HG03460 (cell line): ENCODE measurements around the gene ZNRF4.

Experiments
- ATAC-seq: cut with Tn5 transposase; IDR thresholded peaks from one replicate; pipeline ENCODE4 v1.9.1; 2021; ENCODE audit not compliant: unreplicated experiment

The ZNRF4 gene

GRCh38 chr19:5439452-5439851 is 15.8 kb upstream of the ZNRF4 start:
- ATAC-seq: no peak

- ATAC-seq: no peak
Observed at GRCh38 chr19:5440299-5440698, 14.9 kb upstream of the ZNRF4 start.

- ATAC-seq: no peak
Observed at GRCh38 chr19:5443723-5444122, 11.5 kb upstream of the ZNRF4 start.

DNA sequence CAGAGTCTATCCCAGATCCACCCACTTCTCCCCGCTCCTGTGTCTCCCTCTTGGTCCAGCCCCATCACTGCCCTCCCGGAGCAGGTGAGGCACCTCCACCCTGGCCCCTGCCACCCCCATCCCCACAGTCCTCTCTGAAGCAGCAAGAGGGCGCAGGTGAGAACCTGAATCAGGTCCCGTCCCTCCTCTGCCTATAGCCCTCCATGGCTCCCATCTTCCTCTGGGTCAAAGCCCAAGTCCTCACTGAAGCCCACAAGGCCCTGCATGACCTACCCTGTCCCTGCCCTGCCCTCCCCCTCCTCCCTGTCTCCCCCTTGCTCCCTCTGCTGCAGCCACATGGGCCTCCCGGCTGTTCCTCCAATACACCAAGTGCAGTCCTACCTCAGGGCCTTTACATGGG is 10.8 kb upstream of the ZNRF4 start:
- no peak for ATAC-seq

GRCh38 chr19:5445071-5445470 is 10.1 kb upstream of the ZNRF4 start:
- no peak for ATAC-seq

- ATAC-seq: no peak
Observed at GRCh38 chr19:5445561-5446055, 9.6 kb upstream of the ZNRF4 start.

GRCh38 chr19:5447700-5448311 is 7.4 kb upstream of the ZNRF4 start:
- no peak for ATAC-seq

DNA sequence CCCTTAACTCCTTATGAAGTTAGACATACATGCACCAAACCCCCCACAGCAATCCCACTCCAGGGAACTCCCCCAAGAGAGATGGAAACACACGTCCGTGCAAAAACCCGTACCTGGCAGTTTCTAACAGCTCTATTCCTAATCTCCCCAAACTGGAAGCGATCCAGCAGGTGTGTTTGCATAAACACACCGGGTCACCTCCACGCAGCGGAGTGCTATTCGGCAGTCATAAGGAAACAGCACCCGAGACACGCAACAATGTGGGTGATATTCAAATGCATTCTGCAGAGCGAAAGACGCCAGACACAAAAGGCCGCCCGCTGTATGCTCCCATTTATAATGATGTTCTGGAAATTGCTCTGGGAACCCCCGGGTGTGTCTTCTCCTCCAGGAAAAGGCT is 6.8 kb upstream of the ZNRF4 start:
- ATAC-seq: no peak

DNA sequence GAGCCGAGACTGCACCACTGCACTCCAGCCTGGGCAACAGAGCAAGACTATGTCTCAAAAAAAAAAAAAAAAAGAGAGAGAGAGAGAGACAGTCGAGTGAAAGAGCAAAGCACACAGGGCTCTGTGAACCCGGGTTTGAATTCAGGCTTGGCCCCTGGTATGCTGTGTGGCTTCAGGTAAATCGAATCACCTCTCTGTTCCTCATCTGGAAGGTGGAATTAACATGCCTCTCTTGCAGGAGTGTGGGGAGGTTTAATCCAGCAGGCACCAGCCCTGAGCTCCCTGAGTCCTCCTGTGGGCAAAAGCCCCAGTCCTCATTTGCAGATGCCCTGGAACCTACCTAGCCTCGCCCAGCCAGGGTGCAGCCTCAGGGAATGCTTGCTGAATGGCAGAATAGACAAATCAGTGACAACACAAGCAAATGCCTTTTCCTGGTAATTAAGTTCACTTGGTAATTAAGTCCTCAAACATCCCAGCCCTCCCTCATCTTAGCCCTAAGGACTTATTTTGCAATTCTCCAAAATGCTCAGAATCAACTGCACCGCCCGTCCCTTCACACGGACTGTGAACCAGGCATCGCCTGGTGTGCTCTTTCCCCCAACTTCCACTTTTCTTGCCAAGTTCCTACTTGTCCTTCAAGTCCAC is 4.6 kb upstream of the ZNRF4 start:
- ATAC-seq: no peak

DNA sequence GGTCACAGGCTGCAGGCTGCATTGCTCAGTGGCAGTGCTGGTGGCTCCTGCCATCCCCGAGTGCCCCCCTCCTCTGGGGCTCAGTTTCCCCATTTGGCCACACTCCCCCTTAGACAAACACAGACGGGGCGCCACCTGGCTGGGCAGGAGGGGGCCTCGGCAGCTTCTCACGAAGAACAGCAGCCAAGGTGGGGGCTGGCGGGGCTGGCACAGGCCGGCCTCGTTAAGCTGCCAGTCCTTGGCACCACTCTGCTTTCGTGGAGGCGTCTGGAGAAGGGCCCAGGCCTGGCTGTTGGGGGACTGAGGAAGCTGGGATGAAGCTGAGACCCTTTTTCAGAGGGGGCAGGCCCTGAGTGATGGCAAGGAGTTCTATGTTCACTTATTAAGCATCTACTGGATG is 3.7 kb upstream of the ZNRF4 start:
- ATAC-seq: no peak

GRCh38 chr19:5452594-5453565 is 2.3 kb upstream of the ZNRF4 start:
- no peak for ATAC-seq

DNA sequence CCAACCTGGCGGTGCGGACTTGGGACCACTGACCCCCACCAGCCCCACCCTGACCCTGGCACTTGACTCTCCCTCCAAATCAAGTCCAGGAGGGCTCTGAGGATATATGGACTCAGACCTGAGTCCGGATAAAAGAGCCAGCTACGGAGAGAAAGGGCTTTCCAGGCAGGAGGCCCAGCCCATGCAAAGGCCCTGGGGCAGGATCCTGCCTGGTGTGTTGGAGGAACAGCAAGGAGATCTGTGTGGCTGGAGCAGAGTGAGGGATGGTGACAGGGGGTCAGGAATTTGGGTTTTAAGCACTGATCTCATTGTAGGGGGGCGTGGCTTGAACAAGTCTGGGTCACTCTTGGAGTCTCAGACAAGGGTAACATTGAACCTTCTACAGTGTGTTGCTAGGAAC is 474 bp upstream of the ZNRF4 start:
- ATAC-seq: no peak

- ATAC-seq: no peak
Observed at GRCh38 chr19:5456130-5456840, 1.1 kb downstream of the ZNRF4 start.

DNA sequence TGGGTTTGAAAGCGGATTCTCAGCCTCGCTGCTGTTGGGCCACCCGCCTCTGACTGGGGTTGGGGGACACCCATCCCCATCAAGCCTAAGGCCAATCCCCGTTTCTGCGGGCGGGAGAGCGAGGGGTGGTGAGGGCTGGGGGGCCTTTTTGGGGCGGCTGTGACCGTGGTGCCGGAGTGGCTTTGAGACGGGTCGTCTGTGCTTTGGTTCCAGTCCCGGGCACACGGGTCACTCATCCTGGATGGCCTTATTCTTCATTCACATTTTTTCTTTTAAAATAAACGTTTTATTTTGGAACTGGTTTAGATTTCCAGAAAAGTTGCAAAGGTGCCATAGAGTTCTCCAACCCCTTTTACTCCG is 1.6 kb downstream of the ZNRF4 start:
- no peak for ATAC-seq

DNA sequence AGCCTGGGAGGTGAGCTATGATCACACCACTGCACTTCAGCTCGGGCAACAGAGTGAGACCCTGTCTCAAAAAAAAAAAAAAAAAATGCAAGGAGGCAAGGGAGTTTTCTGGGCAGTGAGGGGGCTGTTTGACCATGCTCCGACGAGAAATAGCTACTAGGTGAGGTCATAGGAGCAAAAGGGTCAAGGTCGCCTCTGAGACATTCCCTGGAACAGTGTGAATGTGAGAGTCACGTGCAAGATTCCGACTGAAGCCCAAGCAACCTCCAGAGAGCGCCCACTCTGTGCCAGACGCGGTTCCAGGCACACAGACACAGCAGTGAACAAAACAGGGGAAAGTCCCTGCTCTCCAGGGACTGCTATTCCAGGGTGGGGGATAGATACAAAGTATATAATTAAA is 2.5 kb downstream of the ZNRF4 start:
- no peak for ATAC-seq

- ATAC-seq: no peak
Observed at GRCh38 chr19:5458420-5458819, 3.2 kb downstream of the ZNRF4 start.

- ATAC-seq: no peak
Observed at GRCh38 chr19:5459360-5459759, 4.1 kb downstream of the ZNRF4 start.

DNA sequence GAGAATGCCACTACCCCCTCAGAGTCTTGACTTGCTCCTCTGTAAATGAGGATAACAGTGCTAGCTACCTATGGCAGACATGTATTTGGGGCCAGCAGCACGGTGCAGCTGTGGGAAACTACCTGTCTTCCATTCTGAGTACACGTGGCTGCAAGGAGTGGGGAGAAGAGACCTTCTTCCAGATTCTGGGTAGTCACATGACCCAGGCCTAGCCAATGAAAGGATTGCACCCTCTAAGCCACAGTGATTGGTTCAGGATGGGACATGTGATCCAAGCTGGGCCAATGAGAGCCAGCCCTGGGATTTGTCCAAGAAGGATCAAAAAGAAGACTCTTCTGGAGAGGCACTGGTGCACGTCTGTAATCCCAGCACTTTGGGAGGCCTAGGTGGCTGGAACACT is 5.5 kb downstream of the ZNRF4 start:
- no peak for ATAC-seq

- ATAC-seq: no peak
Observed at GRCh38 chr19:5463959-5464358, 8.7 kb downstream of the ZNRF4 start.

- ATAC-seq: no peak
Observed at GRCh38 chr19:5466072-5466471, 10.9 kb downstream of the ZNRF4 start.

DNA sequence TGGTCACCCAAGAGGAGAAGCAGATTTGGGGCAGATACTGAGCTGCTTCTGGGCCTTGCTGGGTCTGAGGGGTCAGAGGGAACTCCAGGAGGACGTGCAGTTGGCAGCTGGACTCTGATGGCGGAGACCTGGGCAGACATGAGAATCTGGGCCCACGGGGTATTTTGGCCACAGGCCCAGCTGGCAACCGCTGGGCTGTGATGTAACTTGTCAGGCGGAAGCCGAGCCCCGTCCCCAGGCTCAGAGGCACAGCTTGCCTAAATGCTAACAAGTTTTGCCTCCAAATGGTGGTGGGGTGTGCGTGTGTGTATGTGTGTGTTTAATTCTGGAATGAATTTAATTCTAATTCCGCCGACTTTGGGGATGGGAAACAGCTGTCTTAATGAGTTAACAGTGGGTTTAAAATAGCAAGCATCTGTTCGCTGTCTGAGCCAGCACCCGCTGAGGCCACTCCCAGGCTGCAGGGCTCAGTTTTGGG is 11.6 kb downstream of the ZNRF4 start:
- no peak for ATAC-seq
